Fibroblast of mammary gland (primary cell): ENCODE measurements around the gene ODF2L.

ENCODE experiments used
- DNase-seq: peaks from one replicate; pipeline ENCODE4 v3.0.0-alpha.2; 2010; ENCODE audit warnings: low read depth
- H3K4me3 ChIP-seq: 2 replicates; pipeline ENCODE4 v1.5.1; 2011; ENCODE audit warnings: low read depth, mild to moderate bottlenecking, low read length, moderate library complexity; ENCODE audit not compliant: control insufficient read depth
- CTCF ChIP-seq: conservative IDR thresholded peaks from 2 replicates; pipeline ENCODE4 v1.5.1; 2011; ENCODE audit warnings: low read depth, low read length, inconsistent platforms; ENCODE audit not compliant: control insufficient read depth, insufficient read depth

Gene ODF2L

GRCh38 chr1:86303041-86303690, 93.0 kb downstream of the ODF2L start:
- DNase-seq: no peak
- H3K4me3 ChIP-seq: no peak overlapping the region
- no peak for TF ChIP-seq CTCF
